ENCODE results near the gene PURA.

DNA sequence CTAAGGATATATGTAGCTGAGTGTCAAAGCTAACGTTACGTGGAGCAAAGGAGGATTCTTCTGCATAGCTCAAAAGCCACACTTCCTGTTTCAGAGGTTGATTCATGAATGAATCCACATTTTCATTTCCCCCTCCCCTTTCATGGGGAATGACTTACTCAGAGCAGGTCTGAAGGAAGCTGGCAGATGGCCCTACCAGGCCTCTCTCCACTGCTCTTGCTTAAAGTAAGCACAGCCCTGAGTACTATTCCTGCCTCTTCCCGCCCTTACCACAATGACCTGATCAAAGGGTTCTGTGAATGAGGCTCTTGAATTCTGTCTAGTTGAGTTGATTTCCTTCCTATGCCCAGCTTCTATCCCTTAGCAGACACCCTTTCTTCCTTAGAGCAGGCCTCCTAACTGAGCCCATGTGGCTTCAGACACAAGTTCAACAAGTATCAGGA, 18.1 kb downstream of the PURA start:
- no peak for TF ChIP-seq CTCF (IDR thresholded peaks at IDR 0.05 in 8 of 11, conservative IDR thresholded peaks at IDR 0.05 in 3 of 11)
- TF ChIP-seq POLR2A (IDR thresholded peaks at IDR 0.05), result no peak

Measured in spleen (tissue), 7 donors.